Breast epithelium (tissue), 4 donors: ENCODE data around the gene RPS26. TPM values are rescaled to one million over a fixed set of nuclear protein-coding genes. Genes with fewer than 3 reads are reported as not detected.
A peak's percentile ranks its signal among the peaks of the same experiment; 100 is the strongest.

ENCODE experiments used
- DNase-seq, 2 donors: peaks; one replicate each; pipeline ENCODE4 v3.0.0-alpha.2; 2019; ENCODE audit warnings: low spot score in 2 of 2
- H3K27ac ChIP-seq, 2 donors: fragments of 200-600 bp; sonication (generic) in 1 of 2; one replicate each; pipeline ENCODE4 v1.5.1; 2016 to 2019; ENCODE audit warnings: mild to moderate bottlenecking in 1 of 2
- H3K27me3 ChIP-seq, 2 donors: fragments of 200-600 bp; sonication (generic) in 1 of 2; one replicate each; pipeline versions ENCODE4 v1.5.1 to v1.6.0; 2017 to 2019; ENCODE audit warnings: control low read depth in 1 of 2, mild to moderate bottlenecking in 1 of 2
- H3K36me3 ChIP-seq: fragments of 200-600 bp; one replicate; pipeline ENCODE4 v1.5.1; 2019
- H3K4me1 ChIP-seq, 2 donors: fragments of 200-600 bp; sonication (generic); one replicate each; pipeline ENCODE4 v1.5.1; 2016 to 2019; ENCODE audit warnings: control low read depth in 1 of 2
- H3K4me3 ChIP-seq, 3 donors: fragments of 200-600 bp; sonication (generic); 1 replicate in 2 of 3; 2 replicates in 1 of 3; pipeline ENCODE4 v1.5.1; 2016 to 2019; ENCODE audit warnings: mild to moderate bottlenecking in 3 of 3, moderate library complexity in 2 of 3
- H3K9me3 ChIP-seq, 2 donors: fragments of 200-600 bp; sonication (generic) in 1 of 2; one replicate each; pipeline ENCODE4 v1.5.1; 2016 to 2019; ENCODE audit warnings: control low read depth in 1 of 2
- CTCF ChIP-seq, 3 donors: fragments of 450-650 bp; IDR thresholded peaks; one replicate each; pipeline ENCODE4 v1.5.1; 2016 to 2017; ENCODE audit warnings: antibody characterized with exemption in 3 of 3, mild to moderate bottlenecking in 3 of 3, moderate library complexity in 3 of 3
- POLR2A ChIP-seq: fragments of 450-650 bp; IDR thresholded peaks from one replicate; pipeline ENCODE4 v1.6.1; 2016; ENCODE audit warnings: antibody characterized with exemption, mild to moderate bottlenecking, moderate library complexity
- POLR2AphosphoS5 ChIP-seq, 3 donors: sonication (generic); formaldehyde crosslinking; IDR thresholded peaks; one replicate each; pipeline ENCODE4 v1.6.1; 2017; ENCODE audit warnings: antibody characterized with exemption in 3 of 3
- intact Hi-C: fragments of 100-400 bp; cut with DNase I; formaldehyde crosslinking; loops from one replicate; pipeline ENCODE4 v1.15.1; 2023; ENCODE audit warnings: low total_unique reads
- total RNA-seq, 3 donors: library from RNA; depleted of rRNA; stranded (reverse); fragments of >200 nt; gene quantifications; one replicate each; pipeline ENCODE4 v1.1.0, GENCODE V29; 2016

The RPS26 gene
- total RNA-seq, 3 donors from 2014 or later: 557 to 1,840 (median 572) TPM

GRCh38 chr12:56014205-56014604 is 27.5 kb upstream of the RPS26 start:
- DNase-seq: no peak
- H3K27ac ChIP-seq: no peak overlapping the region
- no peak for TF ChIP-seq CTCF (IDR thresholded peaks at IDR 0.05)
- TF ChIP-seq POLR2AphosphoS5 (IDR thresholded peaks at IDR 0.05): no peak
- TF ChIP-seq POLR2A: no peak
- no peaks in the 10 kb centered on the region for H3K36me3 ChIP-seq
- H3K4me1 ChIP-seq: no peaks in the 10 kb centered on the region
- no peak overlapping the region for H3K4me3 ChIP-seq
- no peaks in the 10 kb centered on the region for H3K9me3 ChIP-seq
- intact Hi-C loops: no loop called here
- no peaks in the 10 kb centered on the region for H3K27me3 ChIP-seq

- no peak overlapping the region for H3K4me3 ChIP-seq
- intact Hi-C loops: no loop called here
Observed at GRCh38 chr12:56017181-56017580, 24.5 kb upstream of the RPS26 start.

GRCh38 chr12:56018356-56018755 is 23.4 kb upstream of the RPS26 start:
- no peak for DNase-seq
- H3K36me3 ChIP-seq: no peaks in the 10 kb centered on the region
- no peaks in the 10 kb centered on the region for H3K4me1 ChIP-seq
- TF ChIP-seq POLR2AphosphoS5 (IDR thresholded peaks at IDR 0.05) (no peak), CTCF (IDR thresholded peaks at IDR 0.05) (no peak), POLR2A (no peak)
- no peaks in the 10 kb centered on the region for H3K27me3 ChIP-seq
- no peak overlapping the region for H3K4me3 ChIP-seq
- H3K9me3 ChIP-seq: no peaks in the 10 kb centered on the region
- no peak overlapping the region for H3K27ac ChIP-seq
- intact Hi-C loops: no loop called here

More at GRCh38 chr12:56017181-56017580, 24.5 kb upstream of the RPS26 start:
- DNase-seq: no peak
- H3K27me3 ChIP-seq: no peaks in the 10 kb centered on the region
- TF ChIP-seq POLR2A (no peak), POLR2AphosphoS5 (IDR thresholded peaks at IDR 0.05) (no peak), CTCF (IDR thresholded peaks at IDR 0.05) (no peak)
- H3K9me3 ChIP-seq: no peaks in the 10 kb centered on the region
- no peak overlapping the region for H3K27ac ChIP-seq
- no peaks in the 10 kb centered on the region for H3K36me3 ChIP-seq
- H3K4me1 ChIP-seq: no peaks in the 10 kb centered on the region

GRCh38 chr12:56020423-56021184 is 21.1 kb upstream of the RPS26 start, which contains the start of gene IKZF4:
TSS of gene IKZF4 (plus strand) at chr12:56021043. CDS start at chr12:56021494, 451 bp downstream.
- H3K4me1 ChIP-seq: no peaks in the 10 kb centered on the region
- H3K9me3 ChIP-seq: no peaks in the 10 kb centered on the region
- H3K4me3 ChIP-seq: peak within 1 kb of the TSS; percentile 16 to 61 (median 39)
- H3K27me3 ChIP-seq: no peaks in the 10 kb centered on the region
- intact Hi-C loops: no loop called here
- peak within 1 kb of the TSS; percentile 64 to 90 for H3K27ac ChIP-seq
- TF ChIP-seq POLR2AphosphoS5 (IDR thresholded peaks at IDR 0.05): peak in 1 of 3 donors; percentile 49
- no peak for TF ChIP-seq CTCF (IDR thresholded peaks at IDR 0.05)
- H3K36me3 ChIP-seq: no peaks in the 10 kb centered on the region
- DNase-seq: no peak

- intact Hi-C loops: no loop called here
- TF ChIP-seq POLR2A (no peak), CTCF (IDR thresholded peaks at IDR 0.05) (no peak), POLR2AphosphoS5 (IDR thresholded peaks at IDR 0.05) (no peak)
- Histone ChIP-seq H3K27me3 (no peaks in the 10 kb centered on the region), H3K27ac (peak overlapping the region; percentile 64 to 90), H3K9me3 (no peaks in the 10 kb centered on the region), H3K36me3 (no peaks in the 10 kb centered on the region), H3K4me1 (no peaks in the 10 kb centered on the region), H3K4me3 (peak overlapping the region in 2 of 3 donors; percentile 39 to 61)
- DNase-seq: no peak
Observed at GRCh38 chr12:56021889-56022497, 19.7 kb upstream of the RPS26 start.
